RWPE2 (cell line): Measurements from ENCODE around the gene NUTM2E.
"Not testable (repeated sequence)": the region's sequence is repeated elsewhere in the genome, so short reads cannot be mapped to it uniquely, and the experiment has no call there.

ENCODE experiments used
- ATAC-seq: fragments of 200-7000 bp; cut with Tn5 transposase; 3 replicates; pipeline ENCODE4 v1.9.1; 2021; ENCODE audit warnings: low read depth
- DNase-seq: peaks from one replicate; pipeline ENCODE4 v3.0.0-alpha.2; 2020; ENCODE audit warnings: low spot score
- H3K27ac ChIP-seq: fragments of 450-650 bp; 2 replicates; pipeline ENCODE4 v1.5.1; 2017; ENCODE audit warnings: mild to moderate bottlenecking; ENCODE audit not compliant: poor library complexity, severe bottlenecking
- H3K27me3 ChIP-seq: fragments of 250-450 bp; sonication (Bioruptor Pico); 2 replicates; pipeline ENCODE4 v1.5.1; 2021; ENCODE audit warnings: mild to moderate bottlenecking, moderate library complexity; ENCODE audit not compliant: insufficient read depth, poor library complexity, severe bottlenecking
- H3K36me3 ChIP-seq: fragments of 250-450 bp; sonication (Bioruptor Pico); 2 replicates; pipeline ENCODE4 v1.5.1; 2020; ENCODE audit warnings: low read depth, mild to moderate bottlenecking, moderate library complexity
- H3K4me1 ChIP-seq: fragments of 250-450 bp; sonication (Bioruptor Pico); 2 replicates; pipeline ENCODE4 v1.5.1; 2021; ENCODE audit warnings: mild to moderate bottlenecking, moderate library complexity; ENCODE audit not compliant: insufficient read depth, poor library complexity, severe bottlenecking
- H3K4me3 ChIP-seq: fragments of 250-450 bp; sonication (Bioruptor Pico); 2 replicates; pipeline ENCODE4 v1.5.1; 2021; ENCODE audit warnings: mild to moderate bottlenecking, moderate library complexity; ENCODE audit not compliant: severe bottlenecking
- H3K9me3 ChIP-seq: fragments of 250-450 bp; sonication (Bioruptor Pico); 2 replicates; pipeline ENCODE4 v1.5.1; 2021; ENCODE audit warnings: mild to moderate bottlenecking, moderate library complexity; ENCODE audit not compliant: severe bottlenecking

NUTM2E gene

DNA sequence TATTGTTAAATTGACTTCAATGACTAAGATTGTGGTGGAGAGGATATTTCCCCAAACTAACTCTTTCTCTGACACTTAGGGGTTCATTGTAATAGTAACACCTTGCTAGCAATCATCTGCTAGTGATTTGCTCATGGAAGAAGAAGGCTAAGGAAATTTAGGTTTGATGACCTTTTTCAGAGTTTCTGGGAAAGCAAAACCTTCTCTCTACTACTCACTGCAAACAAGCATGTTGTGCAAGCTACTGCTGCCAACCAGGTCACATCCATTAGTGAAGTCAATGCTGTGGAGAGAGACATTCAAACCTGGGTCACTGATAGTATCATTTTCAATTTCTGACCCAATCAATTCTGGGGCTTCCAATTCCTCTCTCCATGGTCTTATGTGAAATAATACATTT is 14.6 kb upstream of the NUTM2E start:
- not testable (repeated sequence) for DNase-seq, H3K36me3 ChIP-seq, H3K4me3 ChIP-seq, H3K27me3 ChIP-seq, H3K9me3 ChIP-seq, H3K4me1 ChIP-seq, H3K27ac ChIP-seq, ATAC-seq

DNA sequence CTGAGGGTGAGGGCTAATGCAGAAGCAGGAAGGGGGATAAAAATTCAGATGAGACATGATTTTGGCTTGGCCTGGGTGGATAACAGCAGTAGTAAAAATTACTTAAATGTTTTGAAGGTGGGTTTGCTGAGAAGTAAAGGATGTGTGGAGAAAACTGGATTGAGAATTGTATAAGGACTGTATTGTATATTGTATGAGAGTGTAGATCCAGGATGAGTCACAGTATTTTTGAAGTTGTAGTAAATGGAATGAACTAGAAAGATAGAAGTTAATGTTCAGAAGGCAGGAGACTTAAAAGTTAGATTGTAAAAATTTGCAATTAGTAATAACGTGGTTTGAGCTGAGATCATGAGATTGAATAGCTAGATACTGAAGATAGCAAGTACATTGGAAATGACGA is 10.2 kb upstream of the NUTM2E start:
- not testable (repeated sequence) for H3K27me3 ChIP-seq, H3K36me3 ChIP-seq, H3K27ac ChIP-seq, H3K9me3 ChIP-seq, ATAC-seq, DNase-seq, H3K4me1 ChIP-seq, H3K4me3 ChIP-seq

DNA sequence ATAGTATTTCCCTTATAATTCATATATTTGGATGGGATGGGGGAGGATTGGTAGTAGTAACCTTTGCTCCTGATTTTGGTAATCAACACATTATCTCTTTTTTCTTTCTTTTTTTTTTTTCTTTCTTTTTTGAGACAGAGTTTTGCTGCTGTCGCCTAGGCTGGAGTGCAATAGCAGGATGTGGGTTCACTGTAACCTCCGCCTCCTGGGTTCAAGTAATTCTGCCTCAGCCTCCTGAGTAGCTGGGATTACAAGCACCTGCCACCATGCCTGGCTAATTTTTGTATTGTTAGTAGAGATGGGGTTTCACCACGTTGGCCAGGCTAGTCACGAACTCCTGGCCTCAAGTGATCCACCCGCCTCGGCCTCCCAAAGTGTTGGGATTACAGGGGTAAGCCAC is 3.2 kb upstream of the NUTM2E start:
- ATAC-seq, H3K36me3 ChIP-seq, H3K4me3 ChIP-seq, DNase-seq, H3K27me3 ChIP-seq, H3K9me3 ChIP-seq, H3K27ac ChIP-seq, H3K4me1 ChIP-seq: not testable (repeated sequence)

DNA sequence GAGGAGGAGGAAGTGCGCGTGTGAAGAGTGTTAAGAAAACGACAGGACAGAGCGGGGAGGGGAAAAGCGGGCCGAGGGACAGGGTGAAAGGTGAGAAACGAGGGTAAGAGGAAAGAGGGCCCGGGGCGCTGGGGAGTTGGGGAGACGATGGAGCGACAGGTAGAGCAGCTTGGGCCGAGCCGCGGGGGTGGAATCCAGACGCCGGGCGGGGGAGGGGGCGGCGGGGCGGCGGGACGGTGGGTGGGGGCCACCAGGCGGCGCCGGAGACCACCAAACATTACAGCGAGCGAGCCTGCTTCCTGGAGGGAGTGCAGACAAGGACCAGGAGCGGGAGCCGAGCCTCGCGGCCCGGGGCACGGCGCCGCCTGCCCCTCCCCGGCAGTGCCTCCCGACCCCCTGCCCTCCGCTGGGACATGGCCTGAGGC is 940 bp upstream of the NUTM2E start:
- peak overlapping the region; percentile 59 for H3K27ac ChIP-seq
- not testable (repeated sequence) for DNase-seq, H3K36me3 ChIP-seq, H3K27me3 ChIP-seq, H3K9me3 ChIP-seq, H3K4me1 ChIP-seq
- ATAC-seq, result peak; percentile 6; the same call in 2 of the 3 replicates
- peak overlapping the region; percentile 26 for H3K4me3 ChIP-seq

DNA sequence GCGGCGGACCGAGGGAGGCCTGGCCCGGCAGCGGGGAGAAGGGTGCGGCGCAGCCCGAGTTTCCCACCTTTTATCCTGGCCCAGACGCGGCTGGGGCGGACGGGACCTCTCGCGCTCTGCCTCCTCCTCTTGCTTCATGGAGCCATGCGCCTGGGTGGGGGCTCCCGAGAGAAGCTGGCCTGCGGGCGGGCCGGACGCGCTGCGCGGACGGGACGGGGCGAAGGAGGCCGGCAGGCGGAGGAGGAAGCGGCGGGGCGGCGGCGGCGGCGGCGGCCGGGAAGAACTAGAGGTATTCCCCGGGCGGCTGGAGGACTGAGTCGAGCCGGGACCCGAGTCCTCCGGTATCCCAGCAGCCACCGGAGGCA is 426 bp upstream of the NUTM2E start:
- not testable (repeated sequence) for H3K27me3 ChIP-seq, ATAC-seq, H3K4me1 ChIP-seq, DNase-seq, H3K9me3 ChIP-seq, H3K36me3 ChIP-seq
- Histone ChIP-seq H3K27ac (peak overlapping the region; percentile 59), H3K4me3 (peak overlapping the region; percentile 41)

DNA sequence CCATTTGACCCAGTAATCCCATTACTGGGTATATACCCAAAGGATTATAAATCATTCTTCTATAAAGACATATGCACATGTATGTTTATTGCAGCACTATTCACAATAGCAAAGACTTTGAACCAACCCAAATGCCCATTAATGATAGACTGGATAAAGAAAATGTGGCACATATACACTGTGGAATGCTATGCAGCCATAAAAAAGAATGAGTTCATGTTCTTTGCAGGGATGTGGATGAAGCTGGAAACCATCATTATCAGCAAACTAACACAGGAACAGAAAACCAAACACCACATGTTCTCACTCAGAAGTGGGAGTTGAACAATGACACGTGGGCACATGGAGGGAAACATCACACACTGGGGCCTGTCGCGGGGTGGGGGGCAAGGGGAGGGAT is 7.3 kb downstream of the NUTM2E start:
- not testable (repeated sequence) for DNase-seq

DNA sequence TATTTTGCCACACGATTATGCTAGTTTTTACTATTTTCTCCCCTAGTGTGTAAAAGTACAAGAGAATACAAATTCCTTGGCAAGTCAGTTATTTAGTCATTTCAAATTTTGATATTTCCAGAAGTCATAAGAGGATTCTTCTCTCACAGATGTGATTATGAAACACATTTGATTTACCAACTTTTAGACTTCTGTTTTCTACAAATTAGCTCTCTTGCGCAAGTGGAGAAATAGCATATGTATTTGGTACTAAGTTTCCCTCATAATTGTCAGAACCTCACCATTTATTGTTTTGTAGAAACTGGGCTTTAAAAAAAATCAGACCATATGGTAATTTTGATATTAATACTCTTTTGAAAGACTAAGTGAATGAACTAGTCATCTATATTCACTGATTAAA is 9.4 kb downstream of the NUTM2E start:
- DNase-seq, H3K27ac ChIP-seq, H3K9me3 ChIP-seq, H3K4me3 ChIP-seq, H3K36me3 ChIP-seq, H3K4me1 ChIP-seq, ATAC-seq, H3K27me3 ChIP-seq: not testable (repeated sequence)

More for the DNA sequence above, 7.3 kb downstream of the NUTM2E start:
- not testable (repeated sequence) for H3K4me1 ChIP-seq, H3K27ac ChIP-seq, ATAC-seq, H3K4me3 ChIP-seq, H3K9me3 ChIP-seq, H3K36me3 ChIP-seq, H3K27me3 ChIP-seq

DNA sequence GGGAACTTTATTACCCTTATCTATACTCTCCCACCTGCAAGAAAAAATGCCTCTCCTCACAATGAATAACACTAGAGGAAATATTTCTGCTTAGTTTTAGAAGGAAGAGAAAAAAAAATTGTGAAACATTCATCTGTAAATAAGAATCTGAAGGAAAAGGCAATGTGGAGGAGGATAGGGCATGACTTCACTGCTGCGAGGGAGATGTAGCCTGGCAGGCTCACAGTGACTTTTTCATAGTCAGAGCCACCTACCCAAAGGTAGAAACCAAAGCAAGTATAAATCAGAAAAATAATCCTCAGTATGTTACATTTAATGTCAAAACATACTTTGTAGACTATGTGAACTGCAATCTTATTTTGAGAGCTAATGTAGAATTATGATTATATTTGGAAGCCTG is 10.4 kb downstream of the NUTM2E start:
- not testable (repeated sequence) for H3K4me3 ChIP-seq, H3K4me1 ChIP-seq

DNA sequence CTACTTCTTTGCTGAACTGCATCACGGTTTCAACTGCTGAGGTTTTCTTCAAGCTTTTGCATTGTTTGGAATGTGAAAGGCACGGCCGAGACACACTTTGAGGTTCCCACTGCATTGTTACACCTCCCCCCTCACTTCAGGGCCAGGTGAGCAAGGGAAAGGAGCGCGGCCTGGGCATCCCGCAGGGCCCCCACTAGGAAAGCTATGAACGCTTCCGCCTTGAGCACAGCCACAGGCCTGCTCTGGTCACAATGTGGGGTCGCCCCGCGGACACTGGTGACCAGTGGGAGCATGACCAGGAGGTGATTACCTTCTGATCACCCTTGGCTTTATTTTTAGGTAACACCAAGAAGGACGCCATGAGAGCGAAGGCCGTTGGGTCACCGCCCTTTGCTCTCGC is 11.9 kb downstream of the NUTM2E start:
- H3K27me3 ChIP-seq, ATAC-seq, H3K9me3 ChIP-seq, H3K4me3 ChIP-seq, H3K4me1 ChIP-seq, DNase-seq, H3K27ac ChIP-seq, H3K36me3 ChIP-seq: not testable (repeated sequence)

More for the DNA sequence above, 10.4 kb downstream of the NUTM2E start:
- not testable (repeated sequence) for H3K27me3 ChIP-seq, H3K36me3 ChIP-seq, ATAC-seq, H3K9me3 ChIP-seq, DNase-seq, H3K27ac ChIP-seq

DNA sequence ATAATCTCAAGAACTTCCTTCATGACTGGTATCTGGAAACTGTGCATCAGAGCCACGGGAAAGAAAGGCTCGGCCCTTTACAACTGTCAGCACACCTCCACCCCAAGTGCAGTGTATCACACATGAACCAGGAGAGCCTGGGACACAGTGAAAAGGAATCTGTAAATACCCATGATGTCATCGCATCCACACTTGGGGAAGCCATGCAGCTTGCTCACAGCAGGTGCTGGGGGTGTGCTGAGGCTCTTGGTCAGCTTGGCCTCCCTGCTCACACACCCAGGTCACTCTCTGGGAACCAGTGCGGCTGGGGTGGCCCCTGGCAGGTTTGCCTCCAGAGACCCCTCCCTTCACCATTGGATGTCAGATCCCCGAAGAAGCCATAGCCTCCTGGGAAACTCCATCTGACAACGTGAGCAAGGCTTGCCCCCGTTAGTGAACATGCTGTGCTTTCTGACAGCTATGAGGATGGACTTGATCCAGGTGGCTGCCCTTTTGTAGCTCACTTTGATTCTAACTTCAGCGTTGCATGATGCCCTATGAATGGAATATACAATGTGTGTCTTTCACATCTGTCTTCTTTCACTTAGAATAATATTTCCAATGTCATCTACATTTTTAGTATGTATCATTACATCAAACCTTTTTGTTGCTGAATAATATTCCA is 26.8 kb downstream of the NUTM2E start:
- H3K27me3 ChIP-seq, ATAC-seq, H3K27ac ChIP-seq, H3K9me3 ChIP-seq, H3K4me1 ChIP-seq, H3K36me3 ChIP-seq, H3K4me3 ChIP-seq, DNase-seq: not testable (repeated sequence)

DNA sequence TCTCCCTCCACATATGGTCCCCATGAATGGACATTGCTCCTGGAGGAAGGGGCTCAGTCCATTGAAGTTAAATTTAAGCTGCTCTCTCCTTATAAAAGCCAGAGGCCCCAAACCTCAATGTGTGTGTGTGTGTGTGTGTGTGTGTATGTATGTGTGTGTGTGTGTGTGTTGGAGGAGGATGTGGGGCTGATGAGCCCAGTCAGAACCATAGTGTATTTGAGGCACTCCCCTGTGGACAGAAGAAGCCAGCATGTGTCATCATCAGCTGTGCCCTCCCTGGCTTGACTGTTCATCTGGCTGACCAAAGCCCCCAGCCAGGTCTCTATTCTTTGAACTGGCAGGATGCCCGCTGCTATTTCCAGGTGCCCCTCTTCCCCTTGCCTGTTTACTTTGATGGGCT is 35.7 kb downstream of the NUTM2E start:
- H3K4me1 ChIP-seq, H3K36me3 ChIP-seq, H3K27ac ChIP-seq, H3K27me3 ChIP-seq, DNase-seq, ATAC-seq, H3K4me3 ChIP-seq, H3K9me3 ChIP-seq: not testable (repeated sequence)

DNA sequence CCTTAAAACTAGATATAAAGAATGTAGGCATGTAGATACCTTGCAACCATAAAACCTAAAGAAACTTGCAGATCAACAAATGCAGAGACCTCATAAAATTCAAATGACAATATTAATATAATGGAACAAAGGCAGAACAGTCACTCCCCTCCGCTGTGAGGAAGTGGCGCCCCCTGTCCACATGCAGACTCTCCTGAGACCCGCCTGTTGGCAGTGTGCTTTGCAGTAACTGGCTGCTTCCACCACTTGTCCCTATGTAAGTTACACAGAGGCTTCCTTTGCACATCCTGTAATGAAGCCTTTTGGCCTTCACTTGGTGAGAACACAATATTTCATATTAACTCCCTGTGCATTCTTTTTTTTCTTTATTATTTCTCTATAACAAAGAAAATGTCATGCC is 36.3 kb downstream of the NUTM2E start:
- H3K4me1 ChIP-seq, DNase-seq, ATAC-seq, H3K27ac ChIP-seq, H3K27me3 ChIP-seq, H3K36me3 ChIP-seq, H3K4me3 ChIP-seq, H3K9me3 ChIP-seq: not testable (repeated sequence)
